Lower leg skin (tissue), 3 donors: ENCODE measurements around the gene MBD3.

Experiments used
- POLR2A ChIP-seq, 2 donors: fragments of 450-650 bp; IDR thresholded peaks; one replicate each; pipeline ENCODE4 v1.6.1; 2016 to 2017; ENCODE audit warnings: antibody characterized with exemption in 2 of 2, mild to moderate bottlenecking in 1 of 2, moderate library complexity in 1 of 2
- TF ChIP-seq, protein P1 (sequence below), 3 donors: fragments of 450-650 bp; IDR thresholded peaks; one replicate each; pipeline ENCODE4 v1.5.1; 2016; ENCODE audit warnings: antibody characterized with exemption in 3 of 3, mild to moderate bottlenecking in 3 of 3, moderate library complexity in 2 of 3

- TF ChIP-seq POLR2A (IDR thresholded peaks at IDR 0.05), result no peak
- TF ChIP-seq, protein P1, sequence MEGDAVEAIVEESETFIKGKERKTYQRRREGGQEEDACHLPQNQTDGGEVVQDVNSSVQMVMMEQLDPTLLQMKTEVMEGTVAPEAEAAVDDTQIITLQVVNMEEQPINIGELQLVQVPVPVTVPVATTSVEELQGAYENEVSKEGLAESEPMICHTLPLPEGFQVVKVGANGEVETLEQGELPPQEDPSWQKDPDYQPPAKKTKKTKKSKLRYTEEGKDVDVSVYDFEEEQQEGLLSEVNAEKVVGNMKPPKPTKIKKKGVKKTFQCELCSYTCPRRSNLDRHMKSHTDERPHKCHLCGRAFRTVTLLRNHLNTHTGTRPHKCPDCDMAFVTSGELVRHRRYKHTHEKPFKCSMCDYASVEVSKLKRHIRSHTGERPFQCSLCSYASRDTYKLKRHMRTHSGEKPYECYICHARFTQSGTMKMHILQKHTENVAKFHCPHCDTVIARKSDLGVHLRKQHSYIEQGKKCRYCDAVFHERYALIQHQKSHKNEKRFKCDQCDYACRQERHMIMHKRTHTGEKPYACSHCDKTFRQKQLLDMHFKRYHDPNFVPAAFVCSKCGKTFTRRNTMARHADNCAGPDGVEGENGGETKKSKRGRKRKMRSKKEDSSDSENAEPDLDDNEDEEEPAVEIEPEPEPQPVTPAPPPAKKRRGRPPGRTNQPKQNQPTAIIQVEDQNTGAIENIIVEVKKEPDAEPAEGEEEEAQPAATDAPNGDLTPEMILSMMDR (IDR thresholded peaks at IDR 0.05), result no peak
Observed at GRCh38 chr19:1632462-1633268, 40.0 kb upstream of the MBD3 start.
